Measurements from ENCODE around the gene BUD13. TPM values are rescaled to one million over a fixed set of nuclear protein-coding genes. Genes with fewer than 3 reads are reported as not detected.

The BUD13 gene
- polyA plus RNA-seq, 1 donor (not counting 4 experiments of a cell fraction or from before 2014, with no cell fraction given): 12.6 TPM

- no peak overlapping the region for H3K9ac ChIP-seq (ENCODE audit: control insufficient read depth, extremely low read depth, insufficient read depth, low read length)
- H4K20me1 ChIP-seq (ENCODE audit: control insufficient read depth, extremely low read depth, insufficient read depth, low read length): no peaks in the 10 kb centered on the region
- H3K4me1 ChIP-seq (ENCODE audit: control insufficient read depth, extremely low read depth, insufficient read depth, low read length): peaks cover 25% of the 10 kb centered on the region
- H3K36me3 ChIP-seq (ENCODE audit: control insufficient read depth in 2 of 2, extremely low read depth in 1 of 2, insufficient read depth in 2 of 2, low read length in 2 of 2): peaks cover 7 to 15% of the 10 kb centered on the region in 2 experiments
- peaks cover 12% of the 10 kb centered on the region for H3K79me2 ChIP-seq (ENCODE audit: control insufficient read depth, insufficient read depth, low read length)
- dilution Hi-C loops (cut with MboI; ENCODE audit: extremely low pct_ligation_motif_present, low sequenced_read_pairs): no loop called here
- H2AFZ ChIP-seq (ENCODE audit: control insufficient read depth, low read length): no peak overlapping the region
- no peaks in the 10 kb centered on the region for H3K27me3 ChIP-seq (ENCODE audit: control insufficient read depth, extremely low read depth, insufficient read depth, low read length)
- FAIRE-seq: no peak
- no peak for DNase-seq (ENCODE audit: low read depth, low spot score)
- TF ChIP-seq EZH2 (IDR thresholded peaks at IDR 0.05; ENCODE audit: low read length) (no peak), CTCF (optimal IDR thresholded peaks at IDR 0.05 in 1 of 3, IDR thresholded peaks at IDR 0.05 in 1 of 3, conservative IDR thresholded peaks at IDR 0.05 in 1 of 3; ENCODE audit: extremely low read depth in 1 of 3, insufficient read depth in 2 of 3, low read length in 3 of 3) (no peak)
- no peak overlapping the region for H3K4me3 ChIP-seq (ENCODE audit: control insufficient read depth in 2 of 3, extremely low read depth in 1 of 3, insufficient read depth in 2 of 3, low read depth in 1 of 3, low read length in 3 of 3)
- H3K9me1 ChIP-seq (ENCODE audit: control insufficient read depth, extremely low read depth, insufficient read depth, low read length): no peaks in the 10 kb centered on the region
- H3K27ac ChIP-seq (ENCODE audit: control insufficient read depth, insufficient read depth, low read length): no peak overlapping the region
- no peak overlapping the region for H3K4me2 ChIP-seq (ENCODE audit: control insufficient read depth, extremely low read depth, insufficient read depth, low read depth, low read length)
- no peaks in the 10 kb centered on the region for H3K9me3 ChIP-seq (ENCODE audit: control insufficient read depth, low read depth, low read length)
Measured at GRCh38 chr11:116790167-116791001, 17.6 kb upstream of the BUD13 start.

GRCh38 chr11:116788975-116789374 is 16.2 kb upstream of the BUD13 start:
- DNase-seq (ENCODE audit: low read depth, low spot score) (no peak), FAIRE-seq (no peak)
- no peaks in the 10 kb centered on the region for H3K9me1 ChIP-seq (ENCODE audit: control insufficient read depth, extremely low read depth, insufficient read depth, low read length)
- H3K27me3 ChIP-seq (ENCODE audit: control insufficient read depth, extremely low read depth, insufficient read depth, low read length): no peaks in the 10 kb centered on the region
- H3K36me3 ChIP-seq (ENCODE audit: control insufficient read depth in 2 of 2, extremely low read depth in 1 of 2, insufficient read depth in 2 of 2, low read length in 2 of 2): peaks cover 20 to 27% of the 10 kb centered on the region in 2 experiments
- H3K9ac ChIP-seq (ENCODE audit: control insufficient read depth, extremely low read depth, insufficient read depth, low read length): no peak overlapping the region
- dilution Hi-C loops (cut with MboI; ENCODE audit: extremely low pct_ligation_motif_present, low sequenced_read_pairs): no loop called here
- no peak overlapping the region for H3K27ac ChIP-seq (ENCODE audit: control insufficient read depth, insufficient read depth, low read length)
- H3K4me2 ChIP-seq (ENCODE audit: control insufficient read depth, extremely low read depth, insufficient read depth, low read depth, low read length): no peak overlapping the region
- H3K79me2 ChIP-seq (ENCODE audit: control insufficient read depth, insufficient read depth, low read length): peaks cover 15% of the 10 kb centered on the region
- no peak overlapping the region for H2AFZ ChIP-seq (ENCODE audit: control insufficient read depth, low read length)
- H3K4me3 ChIP-seq (ENCODE audit: control insufficient read depth in 2 of 3, extremely low read depth in 1 of 3, insufficient read depth in 2 of 3, low read depth in 1 of 3, low read length in 3 of 3): no peak overlapping the region
- no peaks in the 10 kb centered on the region for H4K20me1 ChIP-seq (ENCODE audit: control insufficient read depth, extremely low read depth, insufficient read depth, low read length)
- TF ChIP-seq EZH2 (IDR thresholded peaks at IDR 0.05; ENCODE audit: low read length) (no peak), CTCF (optimal IDR thresholded peaks at IDR 0.05 in 1 of 3, IDR thresholded peaks at IDR 0.05 in 1 of 3, conservative IDR thresholded peaks at IDR 0.05 in 1 of 3; ENCODE audit: extremely low read depth in 1 of 3, insufficient read depth in 2 of 3, low read length in 3 of 3) (no peak)
- H3K4me1 ChIP-seq (ENCODE audit: control insufficient read depth, extremely low read depth, insufficient read depth, low read length): peaks cover 25% of the 10 kb centered on the region
- H3K9me3 ChIP-seq (ENCODE audit: control insufficient read depth, low read depth, low read length): no peaks in the 10 kb centered on the region
